Liver (tissue), 9 donors: ENCODE data around the gene FRMD4A. TPM values are rescaled to one million over a fixed set of nuclear protein-coding genes. Genes with fewer than 3 reads are reported as not detected.
"Not testable (repeated sequence)": the region's sequence is repeated elsewhere in the genome, so short reads cannot be mapped to it uniquely, and the experiment has no call there.

Experiments
- DNase-seq: peaks from one replicate; pipeline ENCODE4 v3.0.0-alpha.2; 2017; ENCODE audit warnings: low spot score
- H3K27ac ChIP-seq, 2 donors: one replicate each; pipeline ENCODE4 v1.7.0; 2013; ENCODE audit warnings: inconsistent platforms in 2 of 2, low read length in 2 of 2, control low read depth in 1 of 2, low read depth in 1 of 2, mild to moderate bottlenecking in 1 of 2
- H3K27me3 ChIP-seq, 4 donors: one replicate each; pipeline versions ENCODE4 v1.6.1 to v1.7.0; 2013; ENCODE audit warnings: low read length in 3 of 4, inconsistent platforms in 1 of 4, mild to moderate bottlenecking in 1 of 4, moderate library complexity in 1 of 4; ENCODE audit not compliant: control insufficient read depth in 4 of 4, insufficient read depth in 4 of 4
- H3K36me3 ChIP-seq, 4 donors: one replicate each; pipeline versions ENCODE4 v1.6.1 to v1.7.0; 2013; ENCODE audit warnings: low read length in 3 of 4, mild to moderate bottlenecking in 3 of 4, low read depth in 1 of 4, moderate library complexity in 1 of 4; ENCODE audit not compliant: control insufficient read depth in 4 of 4, insufficient read depth in 3 of 4
- H3K4me1 ChIP-seq, 4 donors: one replicate each; pipeline versions ENCODE4 v1.6.1 to v1.7.0; 2013; ENCODE audit warnings: low read length in 3 of 4, mild to moderate bottlenecking in 3 of 4, moderate library complexity in 1 of 4; ENCODE audit not compliant: control insufficient read depth in 4 of 4, insufficient read depth in 4 of 4
- H3K4me3 ChIP-seq, 3 donors: one replicate each; pipeline versions ENCODE4 v1.6.1 to v1.7.0; 2013; ENCODE audit warnings: low read length in 3 of 3, control low read depth in 1 of 3, low read depth in 1 of 3, mild to moderate bottlenecking in 1 of 3
- H3K9ac ChIP-seq, 2 donors: one replicate each; pipeline ENCODE4 v1.7.0; 2013; ENCODE audit warnings: low read length in 2 of 2, mild to moderate bottlenecking in 2 of 2, moderate library complexity in 2 of 2, control low read depth in 1 of 2, low read depth in 1 of 2
- H3K9me3 ChIP-seq, 4 donors: one replicate each; pipeline versions ENCODE4 v1.6.1 to v1.7.0; 2013; ENCODE audit warnings: low read length in 3 of 4; ENCODE audit not compliant: control insufficient read depth in 4 of 4
- ATF3 ChIP-seq: IDR thresholded peaks from 2 replicates; pipeline ENCODE4 v1.6.1; 2016; ENCODE audit warnings: antibody characterized with exemption
- CTCF ChIP-seq: fragments of 150-350 bp; IDR thresholded peaks from 2 replicates; pipeline ENCODE4 v1.5.1; 2017; ENCODE audit warnings: improper control_type of control experiment, low read depth, low read length; ENCODE audit not compliant: missing input control
- EGR1 ChIP-seq, 2 donors: IDR thresholded peaks; 2 replicates each; pipeline ENCODE4 v1.6.1; 2016 to 2018; ENCODE audit warnings: antibody characterized with exemption in 2 of 2, low read depth in 2 of 2
- FOXA2 ChIP-seq: IDR thresholded peaks from 2 replicates; pipeline ENCODE4 v1.6.1; 2016; ENCODE audit warnings: antibody characterized with exemption
- GABPA ChIP-seq, 2 donors: IDR thresholded peaks in 1 of 2; conservative IDR thresholded peaks in 1 of 2; 2 replicates each; pipeline ENCODE4 v1.6.1; 2016; ENCODE audit warnings: antibody characterized with exemption in 2 of 2, mild to moderate bottlenecking in 1 of 2, moderate library complexity in 1 of 2
- HNF4A ChIP-seq, 2 donors: conservative IDR thresholded peaks; 2 replicates each; pipeline ENCODE4 v1.6.1; 2016; ENCODE audit warnings: antibody characterized with exemption in 2 of 2, mild to moderate bottlenecking in 2 of 2
- HNF4G ChIP-seq: IDR thresholded peaks from 2 replicates; pipeline ENCODE4 v1.6.1; 2016; ENCODE audit warnings: antibody characterized with exemption
- JUND ChIP-seq, 2 donors: IDR thresholded peaks; 2 replicates each; pipeline ENCODE4 v1.6.1; 2016; ENCODE audit warnings: antibody characterized with exemption in 2 of 2
- NR2F2 ChIP-seq: IDR thresholded peaks from 2 replicates; pipeline ENCODE4 v1.6.1; 2016; ENCODE audit warnings: antibody characterized with exemption
- RAD21 ChIP-seq, 2 donors: IDR thresholded peaks; 2 replicates each; pipeline ENCODE4 v1.6.1; 2016; ENCODE audit warnings: antibody characterized with exemption in 2 of 2, mild to moderate bottlenecking in 2 of 2
- REST ChIP-seq: IDR thresholded peaks from 2 replicates; pipeline ENCODE4 v1.6.1; 2016; ENCODE audit warnings: antibody characterized with exemption, mild to moderate bottlenecking
- RXRA ChIP-seq, 2 donors: IDR thresholded peaks; 2 replicates each; pipeline ENCODE4 v1.6.1; 2017 to 2018; ENCODE audit warnings: antibody characterized with exemption in 2 of 2, mild to moderate bottlenecking in 1 of 2
- SP1 ChIP-seq: IDR thresholded peaks from 2 replicates; pipeline ENCODE4 v1.6.1; 2018; ENCODE audit warnings: antibody characterized with exemption, mild to moderate bottlenecking
- WGBS: extraction: QIAGEN DNeasy Blood & Tissue Kit; methylation state at CpG from one replicate; pipeline ENCODE4 v1.1.7; 2013; 5-methylcytosine and 5-hydroxymethylcytosine counted together
- polyA plus RNA-seq, 2 donors: library from polyadenylated mRNA; stranded (reverse) in 1 of 2; unstranded in 1 of 2; fragments of 200-250 nt in 1 of 2; fragments of >200 nt in 1 of 2; fragmentation: Nextera tagmentation in 1 of 2; extraction: Ambion mirVana in 1 of 2; gene quantifications; one replicate each; pipeline versions ENCODE4 v1.2.1 to v1.2.3, GENCODE V29; 2013 to 2015
- total RNA-seq, 2 donors: library from RNA; depleted of rRNA; stranded (reverse); fragments of >200 nt; gene quantifications; one replicate each; pipeline ENCODE4 v1.2.3, GENCODE V29; 2014
- TF ChIP-seq, protein P1 (sequence below): IDR thresholded peaks from 2 replicates; pipeline ENCODE4 v1.6.1; 2016; ENCODE audit warnings: antibody characterized with exemption
- TF ChIP-seq, protein P2 (sequence below): IDR thresholded peaks from 2 replicates; pipeline ENCODE4 v1.6.1; 2016; ENCODE audit warnings: antibody characterized with exemption
- donor health status: healthy.
- donor health status: healthy.
- donor health status: healthy.
- donor health status: healthy.
- donor health status: healthy.

The FRMD4A gene
- total and polyA plus RNA-seq, 4 donors, result 8.2 to 34.3 (median 13.1) TPM

GRCh38 chr10:13829790-13830189 is 500.9 kb downstream of the FRMD4A start:
- 62% methylated on average over 5 of the region's 5 CpGs for whole genome bisulfite sequencing
- H3K4me3 ChIP-seq, result no peak overlapping the region
- no peak for TF ChIP-seq CTCF
- no peak overlapping the region for H3K9ac ChIP-seq
- no peak for DNase-seq
- no peak overlapping the region for H3K27ac ChIP-seq
- H3K36me3 ChIP-seq, result no peaks in the 10 kb centered on the region
- no peaks in the 10 kb centered on the region for H3K9me3 ChIP-seq
- H3K27me3 ChIP-seq, result no peaks in the 10 kb centered on the region
- no peaks in the 10 kb centered on the region for H3K4me1 ChIP-seq

GRCh38 chr10:13828284-13828683 is 502.4 kb downstream of the FRMD4A start:
- DNase-seq, H3K4me1 ChIP-seq, H3K36me3 ChIP-seq, H3K4me3 ChIP-seq, H3K27ac ChIP-seq, H3K9ac ChIP-seq, H3K9me3 ChIP-seq, H3K27me3 ChIP-seq: not testable (repeated sequence)
- WGBS, result 76% methylated on average over 6 of the region's 6 CpGs

DNA sequence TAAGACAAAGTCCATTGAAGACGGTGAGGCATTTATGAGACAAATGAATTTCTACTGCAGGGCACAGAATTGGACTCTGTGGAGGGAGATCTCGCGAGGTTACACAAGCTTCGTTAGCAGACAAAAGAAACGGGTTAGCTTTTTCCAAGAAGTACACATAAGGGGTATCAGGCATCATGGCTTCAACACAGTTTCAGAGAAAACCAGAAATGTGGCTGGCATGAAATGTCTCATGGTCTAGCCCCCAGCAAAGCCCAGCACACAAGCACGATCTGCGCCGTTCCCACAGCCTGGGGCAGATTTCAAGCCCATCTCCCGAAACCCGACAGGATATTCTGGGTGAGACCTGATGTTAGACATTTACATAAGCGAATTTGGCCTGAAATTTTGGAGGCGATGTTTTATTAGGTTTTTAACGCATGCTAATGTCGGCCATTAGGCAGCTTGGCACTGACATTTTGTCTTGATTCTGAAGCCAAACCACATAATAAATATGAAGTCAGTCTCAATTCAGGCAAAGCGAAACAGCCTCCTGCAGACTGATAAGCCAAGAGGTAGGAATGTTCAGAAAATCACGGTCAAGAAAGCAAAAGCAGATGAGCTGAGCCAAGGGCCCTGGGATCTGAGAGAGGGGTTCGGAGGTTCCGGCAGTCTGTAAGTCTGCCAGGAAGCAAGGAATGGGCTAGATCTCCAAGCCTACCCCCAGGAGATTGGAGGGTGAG is 503.5 kb downstream of the FRMD4A start:
- Histone ChIP-seq H3K4me3 (no peak overlapping the region), H3K4me1 (no peaks in the 10 kb centered on the region)
- WGBS, result 77% methylated on average over 18 of the region's 18 CpGs

More for the DNA sequence above, 503.5 kb downstream of the FRMD4A start:
- Histone ChIP-seq H3K36me3 (no peaks in the 10 kb centered on the region), H3K27ac (peak overlapping the region in 1 of 2 donors; percentile 5), H3K9me3 (no peaks in the 10 kb centered on the region), H3K9ac (no peak overlapping the region), H3K27me3 (peaks cover 0 to 2% (median 0%) of the 10 kb centered on the region in 4 donors)
- TF ChIP-seq, protein P1, sequence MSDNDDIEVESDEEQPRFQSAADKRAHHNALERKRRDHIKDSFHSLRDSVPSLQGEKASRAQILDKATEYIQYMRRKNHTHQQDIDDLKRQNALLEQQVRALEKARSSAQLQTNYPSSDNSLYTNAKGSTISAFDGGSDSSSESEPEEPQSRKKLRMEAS, result no peak
- TF ChIP-seq SP1 (no peak), HNF4G (no peak), ATF3 (no peak), RAD21 (IDR thresholded peaks at IDR 0.05) (no peak), HNF4A (conservative IDR thresholded peaks at IDR 0.05) (no peak), JUND (IDR thresholded peaks at IDR 0.05) (no peak), EGR1 (IDR thresholded peaks at IDR 0.05; ENCODE audit: low read depth in 2 of 2) (no peak), GABPA (IDR thresholded peaks at IDR 0.05 in 1 of 2, conservative IDR thresholded peaks at IDR 0.05 in 1 of 2) (no peak), RXRA (IDR thresholded peaks at IDR 0.05) (no peak), REST (no peak), FOXA2 (no peak), NR2F2 (no peak)
- TF ChIP-seq, protein P2, sequence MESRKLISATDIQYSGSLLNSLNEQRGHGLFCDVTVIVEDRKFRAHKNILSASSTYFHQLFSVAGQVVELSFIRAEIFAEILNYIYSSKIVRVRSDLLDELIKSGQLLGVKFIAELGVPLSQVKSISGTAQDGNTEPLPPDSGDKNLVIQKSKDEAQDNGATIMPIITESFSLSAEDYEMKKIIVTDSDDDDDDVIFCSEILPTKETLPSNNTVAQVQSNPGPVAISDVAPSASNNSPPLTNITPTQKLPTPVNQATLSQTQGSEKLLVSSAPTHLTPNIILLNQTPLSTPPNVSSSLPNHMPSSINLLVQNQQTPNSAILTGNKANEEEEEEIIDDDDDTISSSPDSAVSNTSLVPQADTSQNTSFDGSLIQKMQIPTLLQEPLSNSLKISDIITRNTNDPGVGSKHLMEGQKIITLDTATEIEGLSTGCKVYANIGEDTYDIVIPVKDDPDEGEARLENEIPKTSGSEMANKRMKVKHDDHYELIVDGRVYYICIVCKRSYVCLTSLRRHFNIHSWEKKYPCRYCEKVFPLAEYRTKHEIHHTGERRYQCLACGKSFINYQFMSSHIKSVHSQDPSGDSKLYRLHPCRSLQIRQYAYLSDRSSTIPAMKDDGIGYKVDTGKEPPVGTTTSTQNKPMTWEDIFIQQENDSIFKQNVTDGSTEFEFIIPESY, result no peak
- DNase-seq, result no peak
